ENCODE measurements around the gene TP53TG5.

Gene TP53TG5

GRCh38 chr20:45407783-45408645 is 29.9 kb upstream of the TP53TG5 start, which contains the start of gene DBNDD2:
TSS of gene DBNDD2 (plus strand) at chr20:45408289. CDS start at chr20:45408468, 179 bp downstream.
- Histone ChIP-seq H3K9me3 (ENCODE audit: control insufficient read depth, insufficient read depth, low read depth, low read length) (no peaks in the 10 kb centered on the region), H3K4me1 (ENCODE audit: control insufficient read depth, insufficient read depth, low read length) (peaks cover 10% of the 10 kb centered on the region), H3K27ac (ENCODE audit: extremely low read depth, low read depth, low read length) (peak within 1 kb of the TSS; percentile 92), H3K36me3 (ENCODE audit: control insufficient read depth in 2 of 2, insufficient read depth in 1 of 2, low read length in 2 of 2) (peaks cover 0 to 28% of the 10 kb centered on the region in 2 experiments; a peak in 2 of 3 replicates), H3K4me3 (ENCODE audit: low read depth, low read length) (peak within 1 kb of the TSS; percentile 71)
- CTCF ChIA-PET = interaction anchor here (1.0 to 2.5 kb wide), 6 partner anchors 8 to 363 kb away, joined by 4 to 18 read pairs (median 6); partner anchors contain the start of genes PIGT and SYS1
- POLR2A ChIA-PET = interaction anchor here (0.5 to 2.2 kb wide), 11 partner anchors 8 to 527 kb away, joined by 3 to 22 read pairs (median 5); partner anchors contain the start of genes PIGT and SYS1
- TF ChIP-seq ZNF133 (tag by site-specific recombination; IDR thresholded peaks at IDR 0.05) (no peak), ZNF654 (tag by site-specific recombination; IDR thresholded peaks at IDR 0.05; ENCODE audit: low read depth) (no peak), EGR2 (tag by site-specific recombination; IDR thresholded peaks at IDR 0.05; ENCODE audit: low read depth) (peak; percentile 71), ZNF114 (tag by site-specific recombination; IDR thresholded peaks at IDR 0.05) (no peak), KLF9 (tag by site-specific recombination; IDR thresholded peaks at IDR 0.05; ENCODE audit: low read depth) (no peak), ZNF501 (tag by site-specific recombination; IDR thresholded peaks at IDR 0.05) (no peak), ZBTB20 (tag by site-specific recombination; IDR thresholded peaks at IDR 0.05) (peak; percentile 22), ZNF488 (tag by site-specific recombination; IDR thresholded peaks at IDR 0.05) (no peak), SP2 (tag by site-specific recombination; IDR thresholded peaks at IDR 0.05) (peak; percentile 10; the same call in 1 of the 2 replicates), ZNF623 (tag by site-specific recombination; IDR thresholded peaks at IDR 0.05) (no peak), ZNF211 (tag by site-specific recombination; IDR thresholded peaks at IDR 0.05; ENCODE audit: low read depth) (no peak), ZNF530 (tag by site-specific recombination; IDR thresholded peaks at IDR 0.05; ENCODE audit: low read depth) (no peak), PRDM6 (tag by site-specific recombination; IDR thresholded peaks at IDR 0.05) (no peak), MEIS1 (CRISPR knock-in tag; IDR thresholded peaks at IDR 0.05; ENCODE audit: borderline replicate concordance) (no peak), ZNF274 (IDR thresholded peaks at IDR 0.05; ENCODE audit: low read length) (no peak), ZNF274 (tag by site-specific recombination; IDR thresholded peaks at IDR 0.05; ENCODE audit: borderline replicate concordance) (no peak), ZNF596 (tag by site-specific recombination; IDR thresholded peaks at IDR 0.05) (no peak), ZNF169 (tag by site-specific recombination; IDR thresholded peaks at IDR 0.05) (no peak), ZNF302 (tag by site-specific recombination; IDR thresholded peaks at IDR 0.05; ENCODE audit: low read depth) (no peak), ZBTB44 (tag by site-specific recombination; IDR thresholded peaks at IDR 0.05) (no peak), KLF8 (tag by site-specific recombination; IDR thresholded peaks at IDR 0.05) (no peak), ZNF843 (tag by site-specific recombination; IDR thresholded peaks at IDR 0.05) (no peak), ZFHX2 (tag by site-specific recombination; conservative IDR thresholded peaks at IDR 0.05) (peak; percentile 81), SP3 (tag by site-specific recombination; IDR thresholded peaks at IDR 0.05) (no peak), ZSCAN4 (tag by site-specific recombination; IDR thresholded peaks at IDR 0.05) (no peak), ZBTB8A (tag by site-specific recombination; IDR thresholded peaks at IDR 0.05) (no peak), ZNF664 (tag by site-specific recombination; IDR thresholded peaks at IDR 0.05) (no peak)
- TF ChIP-seq, protein P1, sequence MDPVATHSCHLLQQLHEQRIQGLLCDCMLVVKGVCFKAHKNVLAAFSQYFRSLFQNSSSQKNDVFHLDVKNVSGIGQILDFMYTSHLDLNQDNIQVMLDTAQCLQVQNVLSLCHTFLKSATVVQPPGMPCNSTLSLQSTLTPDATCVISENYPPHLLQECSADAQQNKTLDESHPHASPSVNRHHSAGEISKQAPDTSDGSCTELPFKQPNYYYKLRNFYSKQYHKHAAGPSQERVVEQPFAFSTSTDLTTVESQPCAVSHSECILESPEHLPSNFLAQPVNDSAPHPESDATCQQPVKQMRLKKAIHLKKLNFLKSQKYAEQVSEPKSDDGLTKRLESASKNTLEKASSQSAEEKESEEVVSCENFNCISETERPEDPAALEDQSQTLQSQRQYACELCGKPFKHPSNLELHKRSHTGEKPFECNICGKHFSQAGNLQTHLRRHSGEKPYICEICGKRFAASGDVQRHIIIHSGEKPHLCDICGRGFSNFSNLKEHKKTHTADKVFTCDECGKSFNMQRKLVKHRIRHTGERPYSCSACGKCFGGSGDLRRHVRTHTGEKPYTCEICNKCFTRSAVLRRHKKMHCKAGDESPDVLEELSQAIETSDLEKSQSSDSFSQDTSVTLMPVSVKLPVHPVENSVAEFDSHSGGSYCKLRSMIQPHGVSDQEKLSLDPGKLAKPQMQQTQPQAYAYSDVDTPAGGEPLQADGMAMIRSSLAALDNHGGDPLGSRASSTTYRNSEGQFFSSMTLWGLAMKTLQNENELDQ (tag by site-specific recombination; IDR thresholded peaks at IDR 0.05; ENCODE audit: low read depth) = no peak
- TF ChIP-seq, protein P2, sequence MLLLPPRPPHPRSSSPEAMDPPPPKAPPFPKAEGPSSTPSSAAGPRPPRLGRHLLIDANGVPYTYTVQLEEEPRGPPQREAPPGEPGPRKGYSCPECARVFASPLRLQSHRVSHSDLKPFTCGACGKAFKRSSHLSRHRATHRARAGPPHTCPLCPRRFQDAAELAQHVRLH (tag by site-specific recombination; IDR thresholded peaks at IDR 0.05) = no peak

All from HEK293 (cell line).